HepG2 (cell line): ENCODE measurements around the gene GDPD5. TPM values are rescaled to one million over a fixed set of nuclear protein-coding genes. Genes with fewer than 3 reads are reported as not detected.

Experiments used
- ATAC-seq: fragments of 200-7000 bp; cut with Tn5 transposase; 3 replicates; pipeline ENCODE4 v1.9.1; 2020; ENCODE audit warnings: mild to moderate bottlenecking, moderate library complexity
- BruUV-seq: library from RNA; stranded (reverse); fragments of 400-500 nt; replicated peaks from 2 replicates; lab custom pipeline; 2021; lab: Mats Ljungman, UMichigan
- CTCF ChIA-PET: fragments of 300-600 bp; formaldehyde crosslinking; extraction: SDS; loops from one replicate; lab custom pipeline; 2021; ENCODE audit warnings: low total read pairs, inconsistent platforms, low intra/inter-chr PET ratio; lab: Yijun Ruan, JAX
- POLR2A ChIA-PET: fragments of 350-600 bp; sonication (Branson Sonifier 250); formaldehyde crosslinking; loops from one replicate; lab custom pipeline; 2020; ENCODE audit warnings: antibody characterized with exemption, inconsistent platforms; lab: Yijun Ruan, JAX
- DNase-seq: peaks from one replicate; pipeline ENCODE4 v3.0.0-alpha.2; 2015; ENCODE audit warnings: low spot score
- FAIRE-seq: peaks from 3 replicates; lab custom pipeline; 2011; peaks lifted over from hg19 to GRCh38; lab: Jason Lieb, UNC
- H2AFZ ChIP-seq: one replicate; pipeline ENCODE4 v1.6.1; 2011; ENCODE audit warnings: low read length, inconsistent platforms
- H3K27ac ChIP-seq: fragments of 300-600 bp; 3 replicates; pipeline ENCODE4 v1.8.0; 2011; ENCODE audit warnings: mixed run types, mild to moderate bottlenecking, mixed read lengths, low read length, inconsistent platforms; ENCODE audit not compliant: insufficient read depth; ENCODE audit errors: extremely low read length
- H3K27me3 ChIP-seq, 2 experiments: fragments of 200-600 bp in 1 of 2; 2 replicates in 1 of 2; 3 replicates in 1 of 2; pipeline versions ENCODE4 v1.6.0 to v1.8.0; 2011; ENCODE audit warnings: low read length in 2 of 2, mild to moderate bottlenecking in 2 of 2, moderate library complexity in 2 of 2, inconsistent platforms in 1 of 2; ENCODE audit not compliant: insufficient read depth in 2 of 2, control insufficient read depth in 1 of 2
- H3K36me3 ChIP-seq, 2 experiments: fragments of 200-600 bp in 1 of 2; replicated peaks in 1 of 2; 2 replicates in 1 of 2; 3 replicates in 1 of 2; pipeline versions ENCODE4 v1.5.1 to v1.8.0; 2011; ENCODE audit warnings: low read length in 2 of 2, inconsistent platforms in 1 of 2; ENCODE audit not compliant: insufficient read depth in 2 of 2, control insufficient read depth in 1 of 2
- H3K4me1 ChIP-seq: 2 replicates; pipeline ENCODE4 v1.5.1; 2012; ENCODE audit warnings: low read length, inconsistent platforms; ENCODE audit not compliant: insufficient read depth
- H3K4me2 ChIP-seq: 2 replicates; pipeline ENCODE4 v1.6.0; 2011; ENCODE audit warnings: low read depth, low read length, inconsistent platforms
- H3K4me3 ChIP-seq, 3 experiments: fragments of 200-600 bp in 1 of 3; sonication (generic), shearing (Covaris generic) in 1 of 3; replicated peaks in 1 of 3; 2 replicates each; pipeline ENCODE4 v1.5.1; 2011 to 2016; ENCODE audit warnings: low read length in 3 of 3, inconsistent platforms in 2 of 3, low read depth in 2 of 3, mild to moderate bottlenecking in 2 of 3, control low read depth in 1 of 3, mixed read lengths in 1 of 3; ENCODE audit not compliant: insufficient read depth in 1 of 3
- H3K79me2 ChIP-seq: one replicate; pipeline ENCODE4 v1.6.1; 2011; ENCODE audit warnings: low read length, inconsistent platforms; ENCODE audit not compliant: insufficient read depth
- H3K9ac ChIP-seq: 2 replicates; pipeline ENCODE4 v1.6.0; 2011; ENCODE audit warnings: mild to moderate bottlenecking, low read depth, low read length, inconsistent platforms; ENCODE audit not compliant: insufficient read depth
- H3K9me3 ChIP-seq: 2 replicates; pipeline ENCODE4 v1.5.1; 2012; ENCODE audit warnings: mild to moderate bottlenecking, low read length
- H4K20me1 ChIP-seq: 2 replicates; pipeline ENCODE4 v1.6.0; 2011; ENCODE audit warnings: inconsistent platforms, mild to moderate bottlenecking, low read length, moderate library complexity; ENCODE audit not compliant: insufficient read depth
- CBX5 ChIP-seq: sonication (generic); formaldehyde crosslinking; IDR thresholded peaks from 2 replicates; pipeline ENCODE4 v1.4.0; 2020; ENCODE audit warnings: missing genetic modification reagents, borderline replicate concordance
- CEBPG ChIP-seq: IDR thresholded peaks from 2 replicates; pipeline ENCODE4 v1.6.1; 2016
- CENPT ChIP-seq: sonication (generic); formaldehyde crosslinking; IDR thresholded peaks from 2 replicates; pipeline ENCODE4 v1.8.0; 2022; ENCODE audit warnings: low read depth, mild to moderate bottlenecking, moderate library complexity, missing genetic modification reagents
- MTERF4 ChIP-seq: sonication (generic); formaldehyde crosslinking; IDR thresholded peaks from 2 replicates; pipeline ENCODE4 v1.8.0; 2023; ENCODE audit warnings: mild to moderate bottlenecking, missing genetic modification reagents
- SRY ChIP-seq: sonication (generic); formaldehyde crosslinking; IDR thresholded peaks from 2 replicates; pipeline ENCODE4 v1.8.0; 2022; ENCODE audit warnings: mild to moderate bottlenecking, missing genetic modification reagents
- TARDBP ChIP-seq: sonication (generic); formaldehyde crosslinking; IDR thresholded peaks from 2 replicates; pipeline ENCODE4 v1.8.0; 2022; ENCODE audit warnings: mild to moderate bottlenecking, missing genetic modification reagents
- ZNF3 ChIP-seq: IDR thresholded peaks from 2 replicates; pipeline ENCODE4 v1.7.0; 2017; ENCODE audit warnings: inconsistent platforms
- ZNF333 ChIP-seq: sonication (generic); formaldehyde crosslinking; IDR thresholded peaks from 2 replicates; pipeline ENCODE4 v1.4.0; 2020; ENCODE audit warnings: mild to moderate bottlenecking, missing genetic modification reagents, borderline replicate concordance
- ZNF670 ChIP-seq: sonication (generic); formaldehyde crosslinking; IDR thresholded peaks from 2 replicates; pipeline ENCODE4 v1.8.0; 2022; ENCODE audit warnings: mild to moderate bottlenecking, missing genetic modification reagents, borderline replicate concordance
- ZNF768 ChIP-seq: sonication (generic); formaldehyde crosslinking; IDR thresholded peaks from 2 replicates; pipeline ENCODE4 v1.4.0; 2020; ENCODE audit warnings: missing genetic modification reagents
- ZNF777 ChIP-seq: sonication (generic); formaldehyde crosslinking; IDR thresholded peaks from 2 replicates; pipeline ENCODE4 v1.4.0; 2020; ENCODE audit warnings: missing genetic modification reagents
- WGBS: methylation state at CpG from one replicate; pipeline ENCODE4 v1.1.6; 2017; ENCODE audit warnings: low lambda C conversion rate; 5-methylcytosine and 5-hydroxymethylcytosine counted together
- in situ Hi-C: cut with HindIII; loops from 2 replicates; pipeline ENCODE4 v1.10.0; 2017; ENCODE audit warnings: low pct_unique_long_range_greater_than_20kb; ENCODE audit not compliant: extremely low pct_ligation_motif_present
- intact Hi-C: fragments of 100-400 bp; cut with micrococcal nuclease; formaldehyde crosslinking; loops from one replicate; pipeline ENCODE4 v1.10.0; 2022; ENCODE audit not compliant: unreplicated experiment
- polyA plus RNA-seq, 8 experiments: library from polyadenylated mRNA; depleted of rRNA in 3 of 8; stranded (reverse) in 7 of 8; unstranded in 1 of 8; fragments of >200 nt; fragmentation: Illumina TruSeq in 4 of 8; extraction: Trizol in 4 of 8; gene quantifications; 2 replicates each; pipeline versions ENCODE4 v1.2.1 to v1.2.3, GENCODE V29; 2011 to 2016; ENCODE audit warnings: low read depth in 4 of 8, missing spikeins in 1 of 8, mixed read lengths in 1 of 8; ENCODE audit not compliant: insufficient read depth in 1 of 8
- total RNA-seq, 5 experiments: library from RNA; depleted of rRNA; stranded (reverse); fragments of >200 nt; fragmentation: Illumina TruSeq; extraction: Trizol; gene quantifications; 2 replicates each; pipeline ENCODE4 v1.2.3, GENCODE V29; 2016; ENCODE audit warnings: low read depth in 1 of 5
- TF ChIP-seq, protein P1 (sequence below): sonication (generic); formaldehyde crosslinking; IDR thresholded peaks from 2 replicates; pipeline ENCODE4 v1.5.1; 2020; ENCODE audit warnings: mild to moderate bottlenecking, missing genetic modification reagents, borderline replicate concordance

The GDPD5 gene
- total and polyA plus RNA-seq, 2 of the 13 experiments (the other 11 are each of a cell fraction or from before 2014, with no cell fraction given) = 55.0 to 67.5 TPM

DNA sequence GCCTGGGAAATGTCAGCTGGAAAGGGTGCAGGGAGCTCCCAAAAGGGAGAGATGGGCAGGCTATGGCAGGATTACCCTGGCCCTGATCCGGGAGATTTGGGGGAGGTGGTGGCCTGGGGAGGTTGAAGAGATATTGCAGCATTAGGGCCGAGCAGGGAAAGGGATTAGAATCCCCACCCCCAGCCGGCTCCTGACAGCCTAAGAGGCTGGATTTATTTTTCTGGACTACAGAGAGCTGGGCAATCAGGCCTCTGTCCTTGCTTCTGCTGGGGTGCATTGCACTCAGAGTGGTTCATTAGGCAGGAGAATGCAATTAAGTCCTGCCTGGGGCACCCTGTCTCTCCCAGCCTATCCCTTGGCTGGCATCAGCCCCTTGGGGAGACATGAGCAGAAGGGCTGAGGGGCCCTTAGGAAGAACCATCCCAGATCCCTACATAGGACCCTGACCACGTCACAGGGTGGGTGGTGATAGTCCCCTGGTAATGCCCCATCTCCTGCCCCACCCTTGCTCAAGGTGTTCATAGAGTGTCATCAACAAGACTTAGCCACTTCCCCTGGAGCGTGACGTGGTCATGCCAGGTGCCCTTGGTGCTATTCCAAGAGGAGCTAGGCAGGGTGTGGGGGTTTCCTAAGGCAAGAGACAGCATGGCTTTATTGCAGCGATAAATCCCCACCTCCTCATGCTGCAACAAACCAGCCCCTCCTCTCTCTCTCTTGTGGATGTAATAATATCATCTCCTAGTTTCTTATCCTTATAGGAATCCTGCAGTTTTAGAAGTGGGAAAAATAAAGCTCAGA, 54.4 kb downstream of the GDPD5 start:
- TF ChIP-seq ZNF768 (CRISPR knock-in tag) = no peak
- no peak for TF ChIP-seq ZNF333
- TF ChIP-seq TARDBP (CRISPR knock-in tag) = no peak
- no peak for TF ChIP-seq CBX5 (CRISPR knock-in tag)
- no peak for TF ChIP-seq CENPT (CRISPR knock-in tag)
- no peak for TF ChIP-seq ZNF3
- TF ChIP-seq MTERF4 (CRISPR knock-in tag) = no peak
- no peak for TF ChIP-seq SRY (CRISPR knock-in tag)
- TF ChIP-seq, protein P1, sequence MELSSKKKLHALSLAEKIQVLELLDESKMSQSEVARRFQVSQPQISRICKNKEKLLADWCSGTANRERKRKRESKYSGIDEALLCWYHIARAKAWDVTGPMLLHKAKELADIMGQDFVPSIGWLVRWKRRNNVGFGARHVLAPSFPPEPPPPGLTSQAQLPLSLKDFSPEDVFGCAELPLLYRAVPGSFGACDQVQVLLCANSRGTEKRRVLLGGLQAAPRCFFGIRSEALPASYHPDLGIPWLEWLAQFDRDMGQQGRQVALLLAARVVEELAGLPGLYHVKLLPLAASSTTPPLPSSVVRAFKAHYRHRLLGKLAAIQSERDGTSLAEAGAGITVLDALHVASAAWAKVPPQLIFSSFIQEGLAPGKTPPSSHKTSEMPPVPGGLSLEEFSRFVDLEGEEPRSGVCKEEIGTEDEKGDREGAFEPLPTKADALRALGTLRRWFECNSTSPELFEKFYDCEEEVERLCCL (CRISPR knock-in tag) = no peak
- TF ChIP-seq CEBPG (CRISPR knock-in tag) = no peak
- TF ChIP-seq ZNF670 (CRISPR knock-in tag) = no peak
- TF ChIP-seq ZNF777 (CRISPR knock-in tag) = no peak
- no peaks in the 10 kb centered on the region for H3K27me3 ChIP-seq
- WGBS = 96% methylated on average over 7 of the region's 7 CpGs
- H3K36me3 ChIP-seq = peaks cover 44 to 88% of the 10 kb centered on the region in 2 experiments
- no peak overlapping the region for H3K9ac ChIP-seq
- intact Hi-C loops (no loop called here), in situ Hi-C loops (no loop called here)
- no peaks in the 10 kb centered on the region for H3K9me3 ChIP-seq
- POLR2A ChIA-PET = no interaction called here
- BruUV-seq = no TSS peak
- DNase-seq (no peak), ATAC-seq (no peak), FAIRE-seq (no peak)
- no peak overlapping the region for H3K27ac ChIP-seq
- no peak overlapping the region for H3K4me2 ChIP-seq
- CTCF ChIA-PET = no interaction called here
- H3K4me3 ChIP-seq = no peak overlapping the region
- 0 out of 2 replicates have a peak, but pooled peaks cover 10% of the 10 kb centered on the region for H3K4me1 ChIP-seq
- no peaks in the 10 kb centered on the region for H3K79me2 ChIP-seq
- no peaks in the 10 kb centered on the region for H4K20me1 ChIP-seq
- no peak overlapping the region for H2AFZ ChIP-seq
